Measurements from ENCODE around the gene GABRB1. TPM values are rescaled to one million over a fixed set of nuclear protein-coding genes. Genes with fewer than 3 reads are reported as not detected.

The GABRB1 gene
- total and polyA plus RNA-seq, 8 donors = 0.16 TPM; not detected in 7

DNA sequence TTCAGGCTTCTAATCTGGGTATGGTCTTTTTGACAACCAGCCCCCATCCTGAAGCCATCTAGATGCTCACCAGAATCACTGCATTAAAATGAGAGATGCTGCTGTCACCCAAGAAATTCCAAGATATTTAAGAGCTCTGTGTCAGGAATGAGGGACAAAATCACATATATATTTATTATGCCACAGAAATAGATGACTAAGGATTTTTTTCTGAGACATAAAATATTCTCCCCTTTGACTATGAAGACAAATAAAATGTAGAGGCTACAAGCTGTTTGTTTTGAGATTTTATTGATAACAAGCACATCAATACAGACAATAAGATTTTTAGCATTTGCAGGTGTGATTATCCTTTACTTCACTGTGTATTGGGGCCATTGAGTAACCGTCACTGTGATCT, 354.8 kb downstream of the GABRB1 start:
- intact Hi-C loops (cut with DNase I) = no loop called here
- FAIRE-seq = no peak
- TF ChIP-seq, protein P1, sequence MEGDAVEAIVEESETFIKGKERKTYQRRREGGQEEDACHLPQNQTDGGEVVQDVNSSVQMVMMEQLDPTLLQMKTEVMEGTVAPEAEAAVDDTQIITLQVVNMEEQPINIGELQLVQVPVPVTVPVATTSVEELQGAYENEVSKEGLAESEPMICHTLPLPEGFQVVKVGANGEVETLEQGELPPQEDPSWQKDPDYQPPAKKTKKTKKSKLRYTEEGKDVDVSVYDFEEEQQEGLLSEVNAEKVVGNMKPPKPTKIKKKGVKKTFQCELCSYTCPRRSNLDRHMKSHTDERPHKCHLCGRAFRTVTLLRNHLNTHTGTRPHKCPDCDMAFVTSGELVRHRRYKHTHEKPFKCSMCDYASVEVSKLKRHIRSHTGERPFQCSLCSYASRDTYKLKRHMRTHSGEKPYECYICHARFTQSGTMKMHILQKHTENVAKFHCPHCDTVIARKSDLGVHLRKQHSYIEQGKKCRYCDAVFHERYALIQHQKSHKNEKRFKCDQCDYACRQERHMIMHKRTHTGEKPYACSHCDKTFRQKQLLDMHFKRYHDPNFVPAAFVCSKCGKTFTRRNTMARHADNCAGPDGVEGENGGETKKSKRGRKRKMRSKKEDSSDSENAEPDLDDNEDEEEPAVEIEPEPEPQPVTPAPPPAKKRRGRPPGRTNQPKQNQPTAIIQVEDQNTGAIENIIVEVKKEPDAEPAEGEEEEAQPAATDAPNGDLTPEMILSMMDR (IDR thresholded peaks at IDR 0.05) = no peak
- Histone ChIP-seq H3K9me3 (no peaks in the 10 kb centered on the region), H3K4me1 (no peaks in the 10 kb centered on the region), H3K36me3 (no peaks in the 10 kb centered on the region), H3K4me3 (no peak overlapping the region), H3K27me3 (peaks cover 0 to 4% (median 2%) of the 10 kb centered on the region in 4 donors), H3K27ac (no peak overlapping the region)
- 61 to 71% methylated on average over 1 of the region's 1 CpG for WGBS, 2 donors
- no peak for DNase-seq
- ATAC-seq = no peak

DNA sequence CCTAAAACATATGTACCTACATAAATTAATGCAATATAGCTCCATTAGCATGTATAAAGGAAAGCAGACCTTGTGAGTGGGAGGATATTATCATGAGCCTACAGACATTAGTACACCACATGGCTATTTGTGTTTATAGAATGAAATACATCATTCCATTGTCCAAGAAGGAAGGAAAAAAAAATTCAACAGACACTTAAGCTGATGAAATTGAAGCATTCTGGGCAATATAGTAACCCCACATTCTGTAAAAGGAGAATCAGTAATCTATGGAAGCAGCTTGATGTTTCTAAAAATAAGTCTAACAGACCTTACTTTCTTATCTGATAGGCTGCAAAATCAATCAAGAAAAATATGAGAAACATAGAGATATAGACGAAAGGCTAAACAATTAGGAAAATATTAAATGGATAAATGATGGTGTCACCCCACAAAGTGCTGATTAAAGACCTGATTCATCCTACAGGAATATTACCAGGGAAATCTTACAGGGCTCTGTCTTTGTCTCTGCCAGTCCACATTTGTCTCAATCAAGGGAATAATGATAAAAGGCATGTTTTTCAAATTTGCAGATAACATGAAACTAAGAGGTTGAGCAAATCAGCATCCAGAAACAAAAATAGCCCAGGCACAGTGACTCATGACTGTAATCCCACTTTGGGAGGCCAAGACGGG, 355.3 kb downstream of the GABRB1 start:
- intact Hi-C loops (cut with DNase I) = no loop called here
- peaks cover 0 to 4% (median 2%) of the 10 kb centered on the region in 4 donors for H3K27me3 ChIP-seq
- no peaks in the 10 kb centered on the region for H3K9me3 ChIP-seq
- DNase-seq (no peak), ATAC-seq (no peak), FAIRE-seq (no peak)
- H3K36me3 ChIP-seq = no peaks in the 10 kb centered on the region
- H3K4me3 ChIP-seq = no peak overlapping the region
- 47 to 55% methylated on average over 2 of the region's 2 CpGs for WGBS, 2 donors
- TF ChIP-seq, protein P1 (IDR thresholded peaks at IDR 0.05) = no peak
- no peak overlapping the region for H3K27ac ChIP-seq
- no peaks in the 10 kb centered on the region for H3K4me1 ChIP-seq

DNA sequence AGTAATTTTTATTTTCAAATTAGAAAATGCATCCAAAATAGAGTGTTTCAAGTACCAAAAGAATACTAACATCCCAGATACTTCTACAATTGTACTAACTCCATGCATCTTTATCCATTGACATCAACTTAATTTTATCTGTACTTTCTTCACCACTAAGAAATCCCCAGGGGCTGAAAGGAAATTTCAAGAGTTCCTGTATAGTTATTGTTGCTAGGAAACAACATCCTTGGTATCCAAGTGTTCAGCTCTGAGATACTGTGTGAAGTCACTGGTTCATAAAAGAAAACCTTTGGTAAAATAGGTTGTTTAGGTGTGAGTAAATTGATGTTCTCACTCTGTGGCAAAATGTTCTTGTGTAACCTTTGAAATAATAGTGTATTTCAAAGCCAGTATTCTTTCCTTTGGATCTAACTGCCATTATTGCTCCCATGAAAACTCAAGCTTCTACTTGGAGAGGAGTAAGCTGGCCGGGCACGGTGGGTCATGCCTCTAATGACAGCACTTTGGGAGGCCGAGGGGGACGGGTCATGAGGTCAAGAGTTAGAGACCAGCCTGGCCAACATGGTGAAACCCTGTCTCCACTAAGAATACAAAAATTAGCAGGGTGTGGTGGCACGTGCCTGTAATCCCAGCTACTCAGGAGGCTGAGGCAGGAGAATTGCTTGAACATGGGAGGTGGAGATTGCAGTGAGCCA, 359.2 kb downstream of the GABRB1 start:
- no peak for ATAC-seq
- H3K27ac ChIP-seq = no peak overlapping the region
- H3K9me3 ChIP-seq = no peaks in the 10 kb centered on the region
- DNase-seq = no peak
- H3K4me1 ChIP-seq = no peaks in the 10 kb centered on the region
- WGBS, 2 donors = 63 to 65% methylated on average over 5 of the region's 5 CpGs
- no peaks in the 10 kb centered on the region for H3K27me3 ChIP-seq
- intact Hi-C loops (cut with DNase I) = no loop called here
- no peak for FAIRE-seq
- TF ChIP-seq, protein P1 (IDR thresholded peaks at IDR 0.05) = no peak
- no peak overlapping the region for H3K4me3 ChIP-seq
- no peaks in the 10 kb centered on the region for H3K36me3 ChIP-seq

- Histone ChIP-seq H3K27ac (no peak overlapping the region), H3K4me3 (no peak overlapping the region), H3K9me3 (no peaks in the 10 kb centered on the region), H3K27me3 (no peaks in the 10 kb centered on the region), H3K4me1 (no peaks in the 10 kb centered on the region), H3K36me3 (no peaks in the 10 kb centered on the region)
- TF ChIP-seq, protein P1 (IDR thresholded peaks at IDR 0.05) = no peak
- DNase-seq (no peak), ATAC-seq (no peak), FAIRE-seq (no peak)
- WGBS, 2 donors = 72 to 90% methylated on average over 3 of the region's 3 CpGs
- intact Hi-C loops (cut with DNase I) = no loop called here
These were observed 359.9 kb downstream of the GABRB1 start for GRCh38 chr4:47391256-47391655.

GRCh38 chr4:47406408-47406807, 375.0 kb downstream of the GABRB1 start:
- WGBS, 2 donors = 57 to 60% methylated on average over 2 of the region's 2 CpGs
- DNase-seq (no peak), ATAC-seq (no peak), FAIRE-seq (no peak)
- Histone ChIP-seq H3K9me3 (no peaks in the 10 kb centered on the region), H3K4me3 (no peak overlapping the region), H3K27me3 (no peaks in the 10 kb centered on the region), H3K4me1 (no peaks in the 10 kb centered on the region), H3K36me3 (no peaks in the 10 kb centered on the region), H3K27ac (no peak overlapping the region)
- intact Hi-C loops (cut with DNase I) = no loop called here
- TF ChIP-seq, protein P1 (IDR thresholded peaks at IDR 0.05) = no peak
